B cell (primary cell): ENCODE measurements around the gene IRGM.

ENCODE experiments used
- EZH2 ChIP-seq: IDR thresholded peaks from 2 replicates; pipeline ENCODE4 v1.6.1; 2012; ENCODE audit warnings: borderline replicate concordance, low read depth, mild to moderate bottlenecking, moderate library complexity, low read length; ENCODE audit not compliant: insufficient read depth, poor library complexity, severe bottlenecking
- TF ChIP-seq, protein P1 (sequence below): fragments of 200-600 bp; IDR thresholded peaks from one replicate; pipeline ENCODE4 v1.8.0; 2022; ENCODE audit warnings: antibody characterized with exemption, mild to moderate bottlenecking

DNA sequence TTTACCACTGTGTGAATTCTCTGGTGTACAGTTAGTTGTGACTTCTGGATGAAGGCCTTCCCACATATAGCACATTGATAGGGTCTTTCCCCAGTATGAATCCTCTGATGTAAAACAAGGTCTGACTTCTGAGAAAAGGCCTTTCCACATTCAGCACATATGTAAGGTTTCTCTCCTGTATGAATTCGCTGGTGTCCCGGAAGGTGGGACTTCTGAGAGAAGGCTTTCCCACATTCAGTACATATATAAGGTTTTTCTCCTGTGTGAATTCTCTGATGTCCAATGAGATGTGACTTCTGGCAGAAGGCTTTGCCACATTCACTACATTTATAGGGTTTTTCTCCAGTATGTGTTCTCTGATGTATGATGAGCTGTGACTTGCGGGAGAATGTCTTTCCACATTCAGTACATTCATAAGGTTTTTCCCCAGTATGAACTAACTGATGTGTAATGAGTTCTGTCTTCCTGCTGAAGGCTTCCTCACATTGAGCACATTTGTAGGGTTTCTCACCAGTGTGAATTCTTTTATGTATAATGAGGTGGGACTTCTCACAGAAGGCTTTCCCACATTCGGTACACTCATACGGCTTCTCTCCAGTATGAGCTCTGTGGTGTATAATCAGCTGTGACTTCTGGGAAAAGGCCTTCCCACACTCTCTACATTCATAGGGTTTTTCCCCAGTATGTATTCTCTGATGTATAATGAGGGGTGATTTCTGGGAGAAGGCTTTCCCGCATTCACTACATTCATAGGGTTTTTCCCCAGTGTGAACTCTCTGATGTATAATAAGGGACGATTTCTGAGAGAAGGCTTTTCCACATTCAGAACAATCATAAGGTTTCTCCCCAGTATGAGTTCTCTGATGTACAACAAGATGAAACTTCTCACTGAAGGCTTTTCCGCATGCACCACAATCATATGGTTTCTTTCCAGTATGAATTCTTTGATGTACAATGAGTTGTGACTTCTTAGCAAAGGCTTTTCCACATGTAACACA, 49.4 kb downstream of the IRGM start:
- no peak for TF ChIP-seq EZH2
- TF ChIP-seq, protein P1, sequence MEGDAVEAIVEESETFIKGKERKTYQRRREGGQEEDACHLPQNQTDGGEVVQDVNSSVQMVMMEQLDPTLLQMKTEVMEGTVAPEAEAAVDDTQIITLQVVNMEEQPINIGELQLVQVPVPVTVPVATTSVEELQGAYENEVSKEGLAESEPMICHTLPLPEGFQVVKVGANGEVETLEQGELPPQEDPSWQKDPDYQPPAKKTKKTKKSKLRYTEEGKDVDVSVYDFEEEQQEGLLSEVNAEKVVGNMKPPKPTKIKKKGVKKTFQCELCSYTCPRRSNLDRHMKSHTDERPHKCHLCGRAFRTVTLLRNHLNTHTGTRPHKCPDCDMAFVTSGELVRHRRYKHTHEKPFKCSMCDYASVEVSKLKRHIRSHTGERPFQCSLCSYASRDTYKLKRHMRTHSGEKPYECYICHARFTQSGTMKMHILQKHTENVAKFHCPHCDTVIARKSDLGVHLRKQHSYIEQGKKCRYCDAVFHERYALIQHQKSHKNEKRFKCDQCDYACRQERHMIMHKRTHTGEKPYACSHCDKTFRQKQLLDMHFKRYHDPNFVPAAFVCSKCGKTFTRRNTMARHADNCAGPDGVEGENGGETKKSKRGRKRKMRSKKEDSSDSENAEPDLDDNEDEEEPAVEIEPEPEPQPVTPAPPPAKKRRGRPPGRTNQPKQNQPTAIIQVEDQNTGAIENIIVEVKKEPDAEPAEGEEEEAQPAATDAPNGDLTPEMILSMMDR: no peak
